B cell (primary cell): ENCODE data around the gene ABLIM3. TPM values are rescaled to one million over a fixed set of nuclear protein-coding genes. Genes with fewer than 3 reads are reported as not detected.

ENCODE experiments used
- ATAC-seq: fragments of 200-7000 bp; cut with Tn5 transposase; one replicate; pipeline ENCODE4 v1.10.0; 2021; ENCODE audit warnings: low read depth, mild to moderate bottlenecking, moderate number of reproducible peaks, moderate library complexity
- CTCF ChIA-PET: fragments of 350-600 bp; sonication (Branson Sonifier 250); formaldehyde crosslinking; loops from one replicate; lab custom pipeline; 2021; ENCODE audit warnings: antibody characterized with exemption, inconsistent platforms; lab: Charles Lee
- POLR2A ChIA-PET: fragments of 350-600 bp; sonication (Branson Sonifier 250); formaldehyde crosslinking; loops from one replicate; lab custom pipeline; 2021; ENCODE audit warnings: antibody characterized with exemption; lab: Charles Lee
- DNase-seq: peaks from one replicate; pipeline ENCODE4 v3.0.0; 2013
- H2AFZ ChIP-seq: 2 replicates; pipeline ENCODE4 v1.6.1; 2012; ENCODE audit warnings: mild to moderate bottlenecking, low read depth, low read length; ENCODE audit not compliant: insufficient read depth, poor library complexity, severe bottlenecking
- H3K27ac ChIP-seq, 2 donors: 1 replicate in 1 of 2; 2 replicates in 1 of 2; pipeline ENCODE4 v1.5.1; 2012 to 2013; ENCODE audit warnings: low read length in 2 of 2, mild to moderate bottlenecking in 2 of 2, moderate library complexity in 1 of 2
- H3K27me3 ChIP-seq, 4 experiments: fragments of 200-600 bp in 1 of 4; sonication (generic) in 1 of 4; replicated peaks in 1 of 4; 1 replicate in 2 of 4; 2 replicates in 2 of 4; pipeline versions ENCODE4 v1.6.1 to v1.7.0; 2013 to 2016; ENCODE audit warnings: low read length in 3 of 4, mild to moderate bottlenecking in 2 of 4, mixed read lengths in 1 of 4, moderate library complexity in 1 of 4; ENCODE audit not compliant: insufficient read depth in 4 of 4, control insufficient read depth in 3 of 4; ENCODE audit errors: control extremely low read depth in 1 of 4
- H3K36me3 ChIP-seq, 2 experiments: replicated peaks in 1 of 2; 1 replicate in 1 of 2; 2 replicates in 1 of 2; pipeline versions ENCODE4 v1.6.1 to v1.7.1; 2013; ENCODE audit warnings: low read length in 1 of 2; ENCODE audit not compliant: insufficient read depth in 2 of 2, control insufficient read depth in 1 of 2; ENCODE audit errors: control extremely low read depth in 1 of 2, extremely low read depth in 1 of 2
- H3K4me1 ChIP-seq, 2 donors: fragments of 200-600 bp in 1 of 2; sonication (generic) in 1 of 2; 1 replicate in 1 of 2; 2 replicates in 1 of 2; pipeline versions ENCODE4 v1.5.1 to v1.6.1; 2013 to 2017; ENCODE audit warnings: low read length in 2 of 2; ENCODE audit not compliant: control insufficient read depth in 2 of 2, insufficient read depth in 2 of 2
- H3K4me2 ChIP-seq: replicated peaks from 2 replicates; pipeline ENCODE3; 2012; ENCODE audit warnings: mild to moderate bottlenecking, low read depth, low read length; ENCODE audit not compliant: poor library complexity, severe bottlenecking
- H3K4me3 ChIP-seq, 5 experiments: fragments of 200-600 bp in 1 of 5; sonication (generic) in 1 of 5; 1 replicate in 3 of 5; 2 replicates in 2 of 5; pipeline versions ENCODE4 v1.5.1 to v1.7.0; 2011 to 2016; ENCODE audit warnings: low read length in 4 of 5, mild to moderate bottlenecking in 4 of 5, low read depth in 2 of 5, control low read depth in 1 of 5, moderate library complexity in 1 of 5; ENCODE audit not compliant: insufficient read depth in 1 of 5; ENCODE audit errors: control extremely low read depth in 1 of 5, extremely low read depth in 1 of 5
- H3K79me2 ChIP-seq: fragments of 200-600 bp; sonication (generic); one replicate; pipeline ENCODE4 v1.6.0; 2016; ENCODE audit warnings: low read length; ENCODE audit not compliant: control insufficient read depth, insufficient read depth
- H3K9ac ChIP-seq: fragments of 200-600 bp; sonication (generic); 2 replicates; pipeline ENCODE4 v1.6.1; 2017; ENCODE audit warnings: mild to moderate bottlenecking, low read length, moderate library complexity
- H3K9me3 ChIP-seq, 3 donors: one replicate each; pipeline versions ENCODE4 v1.6.1 to v1.7.1; 2013; ENCODE audit warnings: low read length in 2 of 3; ENCODE audit not compliant: control insufficient read depth in 2 of 3, insufficient read depth in 1 of 3; ENCODE audit errors: control extremely low read depth in 1 of 3
- H4K20me1 ChIP-seq: 2 replicates; pipeline ENCODE4 v1.6.0; 2012; ENCODE audit warnings: mild to moderate bottlenecking, low read length; ENCODE audit not compliant: insufficient read depth, control insufficient read depth, poor library complexity, severe bottlenecking
- H3K27ac Mint-ChIP-seq: one replicate; pipeline ENCODE4 v1.8.0; 2021; ENCODE audit warnings: mixed read lengths
- H3K27me3 Mint-ChIP-seq: one replicate; pipeline ENCODE4 v1.8.0; 2021; ENCODE audit warnings: mixed read lengths
- H3K4me1 Mint-ChIP-seq: one replicate; pipeline ENCODE4 v1.8.0; 2021; ENCODE audit warnings: mixed read lengths
- H3K4me3 Mint-ChIP-seq: one replicate; pipeline ENCODE4 v1.8.0; 2021; ENCODE audit warnings: mixed read lengths
- H3K9me3 Mint-ChIP-seq: one replicate; pipeline ENCODE4 v1.8.0; 2022; ENCODE audit warnings: mixed read lengths; ENCODE audit not compliant: insufficient read depth
- EZH2 ChIP-seq: IDR thresholded peaks from 2 replicates; pipeline ENCODE4 v1.6.1; 2012; ENCODE audit warnings: borderline replicate concordance, low read depth, mild to moderate bottlenecking, moderate library complexity, low read length; ENCODE audit not compliant: insufficient read depth, poor library complexity, severe bottlenecking
- WGBS: methylation state at CpG from one replicate; pipeline ENCODE4 v1.1.5; 2013; ENCODE audit warnings: missing lambda C conversion rate; ENCODE audit not compliant: insufficient coverage; 5-methylcytosine and 5-hydroxymethylcytosine counted together
- intact Hi-C: fragments of 100-400 bp; cut with micrococcal nuclease; formaldehyde crosslinking; loops from one replicate; pipeline ENCODE4 v1.10.0; 2022
- polyA plus RNA-seq: library from polyadenylated mRNA; depleted of rRNA; stranded (reverse); fragments of >200 nt; gene quantifications from 2 replicates; pipeline ENCODE4 v1.2.3, GENCODE V29; 2012
- total RNA-seq, 2 donors: library from RNA; stranded (reverse); fragments of 120-200 nt in 1 of 2; gene quantifications; 1 replicate in 1 of 2; 2 replicates in 1 of 2; pipeline versions ENCODE4 v1.2.3 to v1.2.4, GENCODE V29; 2013 to 2022
- TF ChIP-seq, protein P1 (sequence below): fragments of 200-600 bp; IDR thresholded peaks from one replicate; pipeline ENCODE4 v1.8.0; 2022; ENCODE audit warnings: antibody characterized with exemption, mild to moderate bottlenecking

ABLIM3 gene
- total and polyA plus RNA-seq, 2 donors (not counting 1 experiment from before 2014, with no cell fraction given): not detected

DNA sequence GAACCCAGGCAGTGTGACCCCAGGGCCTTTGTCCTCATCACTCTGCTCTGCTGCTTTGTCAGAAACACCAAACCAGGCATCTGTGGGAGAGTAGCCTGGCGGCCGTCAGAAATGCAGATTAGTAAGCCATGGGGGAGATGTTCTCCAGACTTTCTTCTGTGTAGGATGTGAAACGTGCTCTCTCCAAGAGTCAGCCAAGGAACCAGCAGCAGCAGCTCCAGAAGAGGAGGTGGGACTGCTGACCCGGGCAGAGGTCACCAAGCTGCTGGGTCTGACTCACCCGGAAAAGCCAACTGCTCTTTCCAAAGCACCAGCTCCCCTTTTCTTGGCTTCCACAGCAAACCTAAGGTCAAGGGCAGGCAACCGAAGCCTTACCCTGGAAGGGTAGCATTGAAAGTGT, 14.4 kb upstream of the ABLIM3 start:
- Histone ChIP-seq H3K27me3 (no peaks in the 10 kb centered on the region), H3K4me3 (no peak overlapping the region), H2AFZ (no peak overlapping the region), H4K20me1 (no peaks in the 10 kb centered on the region), H3K9me3 (no peaks in the 10 kb centered on the region), H3K36me3 (no peaks in the 10 kb centered on the region), H3K4me2 (no peak overlapping the region), H3K9ac (no peak overlapping the region), H3K4me1 (no peaks in the 10 kb centered on the region), H3K27ac (no peak overlapping the region), H3K79me2 (no peaks in the 10 kb centered on the region)
- intact Hi-C loops: no loop called here
- WGBS: 61% methylated on average over 4 of the region's 6 CpGs
- H3K27ac Mint-ChIP-seq: no peak overlapping the region
- no peak overlapping the region for H3K4me3 Mint-ChIP-seq
- DNase-seq (no peak), ATAC-seq (no peak)
- H3K4me1 Mint-ChIP-seq: no peaks in the 10 kb centered on the region
- H3K27me3 Mint-ChIP-seq: peaks cover 17% of the 10 kb centered on the region
- no peak for TF ChIP-seq EZH2
- TF ChIP-seq, protein P1, sequence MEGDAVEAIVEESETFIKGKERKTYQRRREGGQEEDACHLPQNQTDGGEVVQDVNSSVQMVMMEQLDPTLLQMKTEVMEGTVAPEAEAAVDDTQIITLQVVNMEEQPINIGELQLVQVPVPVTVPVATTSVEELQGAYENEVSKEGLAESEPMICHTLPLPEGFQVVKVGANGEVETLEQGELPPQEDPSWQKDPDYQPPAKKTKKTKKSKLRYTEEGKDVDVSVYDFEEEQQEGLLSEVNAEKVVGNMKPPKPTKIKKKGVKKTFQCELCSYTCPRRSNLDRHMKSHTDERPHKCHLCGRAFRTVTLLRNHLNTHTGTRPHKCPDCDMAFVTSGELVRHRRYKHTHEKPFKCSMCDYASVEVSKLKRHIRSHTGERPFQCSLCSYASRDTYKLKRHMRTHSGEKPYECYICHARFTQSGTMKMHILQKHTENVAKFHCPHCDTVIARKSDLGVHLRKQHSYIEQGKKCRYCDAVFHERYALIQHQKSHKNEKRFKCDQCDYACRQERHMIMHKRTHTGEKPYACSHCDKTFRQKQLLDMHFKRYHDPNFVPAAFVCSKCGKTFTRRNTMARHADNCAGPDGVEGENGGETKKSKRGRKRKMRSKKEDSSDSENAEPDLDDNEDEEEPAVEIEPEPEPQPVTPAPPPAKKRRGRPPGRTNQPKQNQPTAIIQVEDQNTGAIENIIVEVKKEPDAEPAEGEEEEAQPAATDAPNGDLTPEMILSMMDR: no peak
- no peaks in the 10 kb centered on the region for H3K9me3 Mint-ChIP-seq
- CTCF ChIA-PET: interaction anchor here (0.9 kb wide), 1 partner anchor 239 kb away, joined by 3 read pairs; no protein-coding TSS in a partner anchor
- POLR2A ChIA-PET: no interaction called here

GRCh38 chr5:149127394-149127955, 13.8 kb upstream of the ABLIM3 start:
- H3K4me2 ChIP-seq: no peak overlapping the region
- CTCF ChIA-PET: interaction anchor here (0.9 kb wide), 1 partner anchor 239 kb away, joined by 3 read pairs; no protein-coding TSS in a partner anchor
- ATAC-seq (no peak), DNase-seq (no peak)
- TF ChIP-seq EZH2: no peak
- TF ChIP-seq, protein P1: no peak
- no peak overlapping the region for H3K27ac ChIP-seq
- no peak overlapping the region for H3K4me3 ChIP-seq
- H2AFZ ChIP-seq: no peak overlapping the region
- no peaks in the 10 kb centered on the region for H3K79me2 ChIP-seq
- Mint-ChIP-seq H3K9me3 (no peaks in the 10 kb centered on the region), H3K4me1 (no peaks in the 10 kb centered on the region), H3K4me3 (no peak overlapping the region), H3K27ac (no peak overlapping the region), H3K27me3 (peaks cover 17% of the 10 kb centered on the region)
- no peaks in the 10 kb centered on the region for H4K20me1 ChIP-seq
- intact Hi-C loops: no loop called here
- no peaks in the 10 kb centered on the region for H3K4me1 ChIP-seq
- no peaks in the 10 kb centered on the region for H3K9me3 ChIP-seq
- H3K9ac ChIP-seq: no peak overlapping the region
- POLR2A ChIA-PET: no interaction called here
- no peaks in the 10 kb centered on the region for H3K36me3 ChIP-seq
- H3K27me3 ChIP-seq: no peaks in the 10 kb centered on the region
- WGBS: no CpG with 5 or more reads among the region's 3 CpGs
